H9 (cell line): ENCODE measurements around the gene P2RY14. TPM values are rescaled to one million over a fixed set of nuclear protein-coding genes. Genes with fewer than 3 reads are reported as not detected.

ENCODE experiments used
- DNase-seq: peaks from one replicate; pipeline ENCODE4 v3.0.0-alpha.2; 2017
- H2AFZ ChIP-seq: one replicate; pipeline ENCODE4 v1.6.1; 2013; ENCODE audit warnings: mild to moderate bottlenecking, low read length, control low read depth, moderate library complexity
- H2AK5ac ChIP-seq: 2 replicates; pipeline ENCODE4 v1.6.1; 2013; ENCODE audit warnings: low read length, control low read depth, mixed read lengths; ENCODE audit not compliant: insufficient read length
- H2BK120ac ChIP-seq: one replicate; pipeline ENCODE4 v1.6.1; 2013; ENCODE audit warnings: low read depth, mild to moderate bottlenecking, low read length, control low read depth, inconsistent platforms; ENCODE audit not compliant: poor library complexity, severe bottlenecking
- H2BK12ac ChIP-seq: 2 replicates; pipeline ENCODE4 v1.6.1; 2013; ENCODE audit warnings: low read length, control low read depth, mixed read lengths, low read depth; ENCODE audit not compliant: insufficient read length
- H2BK15ac ChIP-seq: 2 replicates; pipeline ENCODE4 v1.6.1; 2013; ENCODE audit warnings: low read depth, low read length, control low read depth
- H2BK20ac ChIP-seq: one replicate; pipeline ENCODE4 v1.6.1; 2013; ENCODE audit warnings: low read depth, mild to moderate bottlenecking, low read length, control low read depth, inconsistent platforms; ENCODE audit not compliant: poor library complexity, severe bottlenecking
- H2BK5ac ChIP-seq: 2 replicates; pipeline ENCODE4 v1.6.1; 2013; ENCODE audit warnings: low read length, control low read depth, mixed read lengths; ENCODE audit not compliant: insufficient read length
- H3K14ac ChIP-seq: 2 replicates; pipeline ENCODE4 v1.6.1; 2013; ENCODE audit warnings: low read length, control low read depth; ENCODE audit not compliant: insufficient read depth
- H3K18ac ChIP-seq: 2 replicates; pipeline ENCODE4 v1.6.1; 2013; ENCODE audit warnings: low read depth, mild to moderate bottlenecking, mixed read lengths, low read length, control low read depth; ENCODE audit not compliant: insufficient read length
- H3K23ac ChIP-seq: 2 replicates; pipeline ENCODE4 v1.6.1; 2013; ENCODE audit warnings: low read length, control low read depth, mixed read lengths, low read depth; ENCODE audit not compliant: insufficient read length
- H3K23me2 ChIP-seq: 2 replicates; pipeline ENCODE4 v1.6.1; 2013; ENCODE audit warnings: low read depth, mild to moderate bottlenecking, mixed read lengths, low read length, control low read depth; ENCODE audit not compliant: insufficient read length, poor library complexity, severe bottlenecking
- H3K27ac ChIP-seq: 2 replicates; pipeline ENCODE4 v1.5.1; 2013; ENCODE audit warnings: low read length, control low read depth, mixed read lengths, low read depth; ENCODE audit not compliant: insufficient read length
- H3K27me3 ChIP-seq: 2 replicates; pipeline ENCODE4 v1.6.1; 2013; ENCODE audit warnings: low read length, control low read depth, inconsistent platforms; ENCODE audit not compliant: insufficient read depth
- H3K4ac ChIP-seq: 2 replicates; pipeline ENCODE4 v1.6.1; 2013; ENCODE audit warnings: low read depth, mild to moderate bottlenecking, control low read depth, inconsistent platforms, low read length, moderate library complexity
- H3K4me1 ChIP-seq: 2 replicates; pipeline ENCODE4 v1.6.1; 2013; ENCODE audit warnings: low read length, control low read depth, inconsistent platforms; ENCODE audit not compliant: insufficient read depth
- H3K4me2 ChIP-seq: 2 replicates; pipeline ENCODE4 v1.6.1; 2013; ENCODE audit warnings: low read length, control low read depth, mixed read lengths; ENCODE audit not compliant: insufficient read length, insufficient read depth
- H3K56ac ChIP-seq: 2 replicates; pipeline ENCODE4 v1.6.1; 2013; ENCODE audit warnings: low read depth, mild to moderate bottlenecking, mixed read lengths, low read length, control low read depth; ENCODE audit not compliant: insufficient read length
- H3K79me1 ChIP-seq: 2 replicates; pipeline ENCODE4 v1.6.1; 2013; ENCODE audit warnings: low read depth, mild to moderate bottlenecking, moderate library complexity, low read length, control low read depth, inconsistent platforms; ENCODE audit not compliant: insufficient read depth, poor library complexity, severe bottlenecking
- H3K79me2 ChIP-seq: 2 replicates; pipeline ENCODE4 v1.6.1; 2013; ENCODE audit warnings: low read length, control low read depth, inconsistent platforms; ENCODE audit not compliant: insufficient read depth
- H3K9ac ChIP-seq: 2 replicates; pipeline ENCODE4 v1.6.1; 2013; ENCODE audit warnings: low read length, control low read depth, mixed read lengths; ENCODE audit not compliant: insufficient read length; ENCODE audit errors: extremely low read depth
- H3K9me3 ChIP-seq: one replicate; pipeline ENCODE4 v1.6.1; 2013; ENCODE audit warnings: low read depth, low read length, inconsistent platforms; ENCODE audit not compliant: control insufficient read depth
- H3T11ph ChIP-seq: one replicate; pipeline ENCODE4 v1.6.1; 2013; ENCODE audit warnings: mild to moderate bottlenecking, low read length, control low read depth, inconsistent platforms
- H4K20me1 ChIP-seq: one replicate; pipeline ENCODE4 v1.6.1; 2013; ENCODE audit not compliant: control insufficient read depth, insufficient read length, insufficient read depth
- H4K5ac ChIP-seq: 2 replicates; pipeline ENCODE4 v1.6.1; 2013; ENCODE audit warnings: low read depth, mild to moderate bottlenecking, mixed read lengths, low read length, control low read depth; ENCODE audit not compliant: insufficient read length
- H4K8ac ChIP-seq: replicated peaks from 2 replicates; pipeline ENCODE4 v1.6.1; 2013; ENCODE audit warnings: low read length, control low read depth, mixed read lengths, low read depth; ENCODE audit not compliant: insufficient read length
- H4K91ac ChIP-seq: 2 replicates; pipeline ENCODE4 v1.6.1; 2013; ENCODE audit warnings: low read depth, mild to moderate bottlenecking, moderate library complexity, mixed read lengths, low read length, control low read depth; ENCODE audit not compliant: insufficient read length
- H3K27ac Mint-ChIP-seq, 3 experiments: 2 replicates in 2 of 3; 3 replicates in 1 of 3; pipeline ENCODE4 v1.8.0; 2020 to 2021; ENCODE audit warnings: mixed read lengths in 3 of 3, mild to moderate bottlenecking in 1 of 3, moderate library complexity in 1 of 3
- H3K27me3 Mint-ChIP-seq: 2 replicates; pipeline ENCODE4 v1.8.0; 2021; ENCODE audit warnings: low read depth, mild to moderate bottlenecking, moderate library complexity, mixed read lengths
- H3K36me3 Mint-ChIP-seq, 3 experiments: 2 replicates in 2 of 3; 3 replicates in 1 of 3; pipeline ENCODE4 v1.8.0; 2020 to 2021; ENCODE audit warnings: low read depth in 3 of 3, mixed read lengths in 3 of 3; ENCODE audit not compliant: insufficient read depth in 1 of 3
- H3K4me1 Mint-ChIP-seq, 2 experiments: 2 replicates each; pipeline ENCODE4 v1.8.0; 2020; ENCODE audit warnings: mixed read lengths in 2 of 2
- H3K4me3 Mint-ChIP-seq, 2 experiments: 2 replicates in 1 of 2; 3 replicates in 1 of 2; pipeline ENCODE4 v1.8.0; 2020 to 2021; ENCODE audit warnings: mild to moderate bottlenecking in 2 of 2, mixed read lengths in 2 of 2, moderate library complexity in 1 of 2
- H3K9me3 Mint-ChIP-seq, 2 experiments: 2 replicates in 1 of 2; 3 replicates in 1 of 2; pipeline ENCODE4 v1.8.0; 2020; ENCODE audit warnings: mild to moderate bottlenecking in 2 of 2, mixed read lengths in 2 of 2, moderate library complexity in 1 of 2
- CTCF ChIP-seq: fragments of 200-600 bp; sonication (generic); conservative IDR thresholded peaks from 3 replicates; pipeline ENCODE4 v1.8.0; 2021; ENCODE audit warnings: antibody characterized with exemption, mild to moderate bottlenecking
- WGBS: extraction: QIAGEN DNeasy Blood & Tissue Kit; methylation state at CpG from one replicate; pipeline ENCODE4 v1.1.7; 2013; ENCODE audit warnings: missing lambda C conversion rate, low lambda C conversion rate, mixed read lengths; ENCODE audit not compliant: insufficient read length; ENCODE audit errors: extremely low coverage; 5-methylcytosine and 5-hydroxymethylcytosine counted together
- total RNA-seq: library from RNA; stranded (reverse); gene quantifications from 2 replicates; pipeline ENCODE4 v1.2.1, GENCODE V29; 2021

The P2RY14 gene
- total RNA-seq, 1 experiment from 2014 or later, result not detected

GRCh38 chr3:151327571-151328198, 49.3 kb upstream of the P2RY14 start:
- Histone ChIP-seq H2BK20ac (no peak overlapping the region), H3K27ac (no peak overlapping the region), H3K18ac (no peak overlapping the region), H3T11ph (no peak overlapping the region), H3K4ac (no peak overlapping the region), H3K4me2 (no peak overlapping the region), H3K14ac (no peak overlapping the region), H2BK15ac (no peak overlapping the region), H2BK12ac (no peak overlapping the region), H3K79me1 (no peaks in the 10 kb centered on the region), H2AK5ac (no peak overlapping the region), H3K23ac (no peak overlapping the region), H4K8ac (no peak overlapping the region), H3K27me3 (no peaks in the 10 kb centered on the region), H3K9ac (no peak overlapping the region), H4K20me1 (no peaks in the 10 kb centered on the region), H3K9me3 (no peaks in the 10 kb centered on the region), H3K4me1 (no peaks in the 10 kb centered on the region), H3K56ac (no peak overlapping the region), H2AFZ (no peak overlapping the region), H4K5ac (no peak overlapping the region), H2BK120ac (no peak overlapping the region), H4K91ac (no peak overlapping the region), H3K79me2 (no peaks in the 10 kb centered on the region), H3K23me2 (no peaks in the 10 kb centered on the region), H2BK5ac (no peak overlapping the region)
- peak; percentile 81 for TF ChIP-seq CTCF
- Mint-ChIP-seq H3K36me3 (no peaks in the 10 kb centered on the region), H3K4me3 (no peak overlapping the region), H3K27me3 (no peaks in the 10 kb centered on the region), H3K27ac (peak overlapping the region in 1 of 3 experiments; percentile 29; a peak in 1 of 7 replicates), H3K4me1 (peaks cover 2 to 8% of the 10 kb centered on the region in 2 experiments), H3K9me3 (no peaks in the 10 kb centered on the region)
- WGBS, result no CpG with 5 or more reads among the region's 3 CpGs
- DNase-seq, result no peak
